Fibroblast of the conjunctiva (primary cell): ENCODE results near the gene GREB1.

ENCODE experiments used
- DNase-seq: peaks from one replicate; pipeline ENCODE4 v3.0.0-alpha.2; 2010; ENCODE audit warnings: low read depth

Gene GREB1

DNA sequence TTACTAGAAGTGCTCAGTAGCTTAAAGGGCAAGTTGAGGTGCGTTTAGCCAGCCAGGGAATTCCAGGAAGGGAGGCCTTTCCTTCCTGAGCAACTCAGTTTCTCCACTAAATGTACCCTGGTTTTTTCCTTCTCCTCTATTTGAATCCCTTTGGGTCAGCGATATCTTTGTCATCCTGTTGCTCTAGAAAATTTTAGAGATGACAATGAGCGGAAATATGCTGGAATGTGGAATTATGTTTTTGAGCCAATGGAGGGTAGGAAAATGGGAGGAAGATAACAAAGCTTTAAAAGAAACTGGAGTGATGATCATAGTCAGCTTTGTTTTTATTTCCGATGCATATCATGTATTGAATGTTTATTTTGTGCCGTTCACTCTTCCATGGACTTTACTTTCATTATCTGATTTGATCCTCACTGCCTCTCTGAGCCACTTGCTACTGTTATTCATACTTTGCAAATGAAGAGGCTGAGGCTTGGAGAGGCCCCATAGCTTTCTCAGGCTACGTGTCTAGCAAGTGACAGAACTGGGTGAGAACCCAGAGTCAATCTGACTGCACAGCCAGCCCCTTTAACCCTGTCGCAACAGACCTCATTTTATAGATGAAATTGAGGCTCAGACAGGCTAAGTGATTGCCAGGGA lies 68.8 kb downstream of the GREB1 start:
- DNase-seq: no peak

DNA sequence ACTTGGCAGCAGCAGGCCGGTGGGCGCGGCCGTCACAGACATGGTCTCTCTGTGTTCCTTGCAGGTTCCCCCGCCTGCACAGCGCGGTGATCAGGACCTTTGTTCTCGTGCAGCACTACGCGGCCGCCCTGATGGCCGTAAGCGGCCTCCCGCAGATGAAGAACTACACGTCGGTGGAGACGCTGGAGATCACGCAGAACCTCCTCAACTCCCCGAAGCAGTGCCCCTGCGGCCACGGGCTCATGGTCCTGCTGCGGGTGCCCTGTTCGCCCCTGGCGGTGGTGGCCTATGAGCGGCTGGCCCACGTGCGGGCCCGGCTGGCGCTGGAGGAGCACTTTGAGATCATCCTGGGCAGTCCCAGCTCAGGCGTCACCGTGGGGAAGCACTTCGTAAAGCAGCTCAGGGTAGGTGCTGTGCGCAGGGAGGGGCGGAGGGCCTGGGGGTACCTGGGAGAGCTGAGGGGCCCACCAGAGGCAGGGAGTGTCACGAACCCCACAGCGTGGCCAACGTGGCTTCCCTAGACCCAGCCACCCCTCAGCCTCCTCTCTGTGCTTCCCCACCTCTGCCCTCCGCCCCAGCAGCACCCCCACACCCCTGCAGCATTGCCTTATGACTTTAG lies 76.9 kb downstream of the GREB1 start:
- no peak for DNase-seq

DNA sequence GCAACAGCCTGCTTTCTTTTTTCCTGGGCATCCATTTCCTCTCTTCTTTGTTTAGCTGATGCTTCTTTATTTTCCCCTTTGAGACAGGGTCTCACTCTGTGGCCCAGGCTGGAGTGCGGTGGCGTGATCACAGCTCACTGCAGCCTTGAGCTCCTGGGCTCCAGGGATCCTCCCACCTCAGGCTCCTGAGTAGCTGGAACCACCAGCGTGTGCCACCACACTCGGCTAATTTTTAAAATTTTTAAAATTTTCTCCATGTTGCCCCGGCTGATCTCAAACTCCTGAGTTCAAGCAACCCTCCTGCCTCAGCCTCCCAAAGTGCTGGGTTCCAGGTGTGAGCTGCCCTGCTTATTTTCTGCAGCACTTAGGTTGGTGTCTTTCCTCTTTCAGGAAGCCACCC lies 77.4 kb downstream of the GREB1 start:
- DNase-seq: no peak

DNA sequence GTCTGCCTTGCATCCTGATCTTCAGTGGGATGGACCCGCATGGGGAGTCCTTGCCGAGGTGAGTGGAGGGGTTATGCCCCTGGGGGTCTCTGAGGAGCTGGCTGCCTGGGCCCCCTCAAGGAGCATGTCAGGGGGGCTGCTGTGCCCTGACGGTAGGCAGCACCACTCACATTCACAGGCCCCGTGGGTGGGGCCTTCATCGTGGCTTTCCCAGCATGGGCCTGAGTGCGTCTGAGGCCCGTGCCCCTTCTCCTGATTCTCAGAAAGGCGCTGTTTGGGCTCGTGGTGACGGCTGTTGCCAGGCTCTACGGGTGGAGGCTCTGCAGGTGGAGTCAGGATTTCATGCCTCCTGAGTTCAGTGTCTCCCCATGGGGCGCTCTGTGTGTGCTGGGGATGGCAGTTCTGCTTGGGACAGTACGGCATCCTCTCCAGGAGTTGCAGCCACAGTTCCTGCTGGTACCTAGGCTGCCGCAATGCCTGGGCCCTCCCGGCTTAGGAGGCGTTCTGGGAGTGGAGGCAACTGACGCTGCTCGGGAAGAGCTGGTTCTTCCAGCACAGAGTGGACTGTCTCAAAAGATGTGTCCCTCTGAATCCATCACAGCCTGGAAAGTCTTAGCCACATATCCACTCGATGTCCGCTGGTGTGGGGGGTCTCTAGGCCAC lies 78.8 kb downstream of the GREB1 start:
- no peak for DNase-seq

DNA sequence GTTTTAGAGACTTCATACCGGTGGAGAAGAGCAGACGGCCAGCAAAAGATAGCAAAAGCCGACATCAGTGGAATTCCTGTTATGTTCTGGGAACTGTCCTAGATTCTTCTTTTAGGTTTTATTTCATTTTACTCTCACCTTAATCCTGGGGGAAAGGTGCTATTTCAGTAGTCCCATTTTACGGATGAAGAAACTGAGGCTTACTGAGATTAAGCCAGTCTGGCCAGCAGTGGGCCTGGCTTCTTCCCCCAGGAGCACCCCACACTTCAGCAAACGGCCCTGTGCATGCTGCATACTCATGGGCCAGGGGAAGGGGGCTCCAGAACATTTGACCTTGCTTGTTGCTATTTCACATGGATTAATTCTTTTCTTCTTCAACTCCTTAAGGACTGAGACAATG lies 79.5 kb downstream of the GREB1 start:
- DNase-seq: no peak

DNA sequence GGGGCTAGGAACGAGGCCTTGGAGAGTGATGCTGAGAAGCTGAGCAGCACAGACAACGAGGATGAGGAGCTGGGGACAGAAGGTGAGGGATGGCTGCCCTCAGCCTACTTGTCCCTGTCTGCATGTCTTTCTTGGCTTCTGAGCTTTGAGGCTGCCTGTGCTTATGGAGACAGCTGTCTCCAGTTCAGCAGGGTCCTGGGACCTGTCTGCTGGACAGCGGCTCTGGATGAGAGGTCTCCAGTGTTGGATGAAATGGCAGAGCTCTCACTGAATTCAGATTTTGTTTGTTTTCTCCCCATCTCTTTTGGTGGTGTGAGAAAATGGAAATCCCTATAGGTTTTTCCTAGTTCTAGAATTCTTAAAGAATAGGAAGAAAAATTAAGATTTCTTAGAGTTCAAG lies 81.4 kb downstream of the GREB1 start:
- DNase-seq: no peak

DNA sequence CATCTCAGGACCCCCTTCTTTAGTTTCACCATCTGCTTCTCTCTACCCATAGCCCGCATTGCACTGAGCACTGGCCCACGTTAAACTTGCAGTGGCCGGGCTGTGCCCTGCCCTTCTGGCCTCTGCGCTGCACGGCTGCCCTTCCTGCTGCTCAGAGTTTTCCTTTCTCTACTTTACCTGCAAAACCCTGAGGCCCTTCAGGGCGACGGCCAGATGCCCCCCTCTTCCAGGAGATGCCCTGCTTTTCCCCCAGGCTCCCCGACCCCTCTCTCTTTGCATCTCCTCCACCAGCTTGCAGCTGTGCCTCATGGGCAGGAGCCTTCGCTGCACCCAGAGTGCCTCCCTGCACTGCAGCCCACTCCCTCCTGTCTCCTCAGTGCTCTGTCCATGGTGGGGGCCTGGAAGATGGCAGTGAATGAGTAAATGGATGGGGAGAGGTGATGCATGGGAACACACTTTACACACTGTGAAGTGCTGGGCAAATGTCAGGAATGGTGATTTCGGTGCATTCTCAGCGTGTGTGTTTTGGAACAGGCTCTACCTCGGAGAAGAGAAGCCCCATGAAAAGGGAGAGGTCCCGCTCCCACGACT lies 82.3 kb downstream of the GREB1 start:
- DNase-seq: no peak

DNA sequence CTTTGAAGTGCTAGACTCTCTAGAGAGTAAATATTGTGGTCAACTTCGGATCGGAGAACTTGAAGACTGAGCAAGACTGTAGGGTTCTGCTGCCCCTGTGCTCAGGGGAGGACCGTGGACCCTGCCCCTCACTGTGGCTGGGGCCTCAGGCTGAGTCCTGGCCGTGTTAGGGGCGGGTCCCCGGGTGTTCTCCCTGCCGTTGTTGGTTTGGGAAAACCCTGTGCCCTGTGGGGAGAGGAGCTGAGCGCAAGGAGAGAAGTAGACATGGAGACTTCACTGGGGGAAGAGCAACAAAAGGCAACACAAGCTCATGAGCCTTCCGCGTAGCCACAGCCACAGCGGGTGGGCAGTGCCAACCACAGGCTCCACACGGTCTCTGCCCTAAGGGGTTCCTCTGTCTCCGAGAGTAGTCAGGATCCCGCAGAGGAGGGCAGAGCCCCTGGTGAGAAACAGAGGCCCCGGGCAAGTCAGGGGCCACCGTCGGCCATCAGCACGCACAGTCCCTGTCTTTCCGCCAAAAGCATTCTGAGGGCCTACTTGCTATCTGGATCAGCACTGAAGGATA lies 83.1 kb downstream of the GREB1 start:
- no peak for DNase-seq

DNA sequence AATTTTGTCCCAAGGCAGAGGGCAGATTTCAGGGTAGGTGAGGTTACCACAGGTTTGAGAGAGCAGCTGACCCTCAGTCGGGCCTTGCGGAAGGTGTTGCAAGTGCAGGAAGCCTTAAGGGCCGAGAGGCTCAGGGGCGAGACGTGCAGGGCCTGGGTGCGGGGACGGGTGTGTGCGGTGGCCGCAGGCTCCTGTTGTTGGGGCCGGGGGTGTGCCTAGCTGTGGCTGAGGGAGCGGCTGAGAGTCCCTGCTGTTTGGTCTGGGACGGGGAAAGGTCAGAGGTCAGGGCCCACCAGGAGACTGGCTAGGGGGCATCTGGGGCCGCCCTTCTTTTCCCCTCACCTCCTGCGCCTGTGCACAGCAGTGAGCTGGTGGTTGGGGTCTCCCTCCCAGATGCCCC lies 83.7 kb downstream of the GREB1 start:
- DNase-seq: no peak

DNA sequence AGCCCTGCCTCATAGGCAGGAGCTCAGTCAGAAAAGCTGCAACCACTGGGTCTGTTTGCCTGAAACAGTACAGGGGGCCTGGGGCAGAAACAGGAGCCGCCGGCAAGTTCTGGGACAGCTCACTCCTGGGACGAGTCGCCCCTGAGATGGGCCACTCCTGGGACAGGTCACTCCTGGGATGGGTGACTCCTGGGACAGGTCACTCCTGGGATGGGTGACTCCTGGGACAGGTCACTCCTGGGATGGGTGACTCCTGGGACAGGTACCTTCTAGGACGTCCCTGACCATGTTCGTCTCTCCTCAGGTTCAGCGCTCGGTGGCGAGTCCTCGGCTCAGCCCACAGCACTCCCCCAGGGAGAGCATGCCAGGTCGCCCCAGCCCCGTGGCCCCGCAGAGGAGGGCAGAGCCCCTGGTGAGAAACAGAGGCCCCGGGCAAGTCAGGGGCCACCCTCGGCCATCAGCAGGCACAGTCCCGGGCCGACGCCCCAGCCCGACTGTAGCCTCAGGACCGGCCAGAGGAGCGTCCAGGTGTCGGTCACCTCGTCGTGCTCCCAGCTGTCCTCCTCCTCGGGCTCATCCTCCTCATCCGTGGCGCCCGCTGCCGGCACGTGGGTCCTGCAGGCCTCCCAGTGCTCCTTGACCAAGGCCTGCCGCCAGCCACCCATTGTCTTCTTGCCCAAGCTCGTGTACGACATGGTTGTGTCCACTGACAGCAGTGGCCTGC lies 84.3 kb downstream of the GREB1 start:
- DNase-seq: no peak

DNA sequence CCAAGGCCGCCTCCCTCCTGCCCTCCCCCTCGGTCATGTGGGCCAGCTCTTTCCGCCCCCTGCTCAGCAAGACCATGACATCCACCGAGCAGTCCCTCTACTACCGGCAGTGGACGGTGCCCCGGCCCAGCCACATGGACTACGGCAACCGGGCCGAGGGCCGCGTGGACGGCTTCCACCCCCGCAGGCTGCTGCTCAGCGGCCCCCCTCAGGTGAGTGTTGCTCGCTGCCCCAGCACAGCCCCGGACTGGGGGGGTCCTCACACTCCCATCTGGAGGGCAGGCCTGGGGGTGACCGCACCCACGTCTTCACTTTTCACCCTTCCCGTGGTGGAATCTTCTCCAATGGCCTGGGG lies 84.8 kb downstream of the GREB1 start:
- DNase-seq: no peak

DNA sequence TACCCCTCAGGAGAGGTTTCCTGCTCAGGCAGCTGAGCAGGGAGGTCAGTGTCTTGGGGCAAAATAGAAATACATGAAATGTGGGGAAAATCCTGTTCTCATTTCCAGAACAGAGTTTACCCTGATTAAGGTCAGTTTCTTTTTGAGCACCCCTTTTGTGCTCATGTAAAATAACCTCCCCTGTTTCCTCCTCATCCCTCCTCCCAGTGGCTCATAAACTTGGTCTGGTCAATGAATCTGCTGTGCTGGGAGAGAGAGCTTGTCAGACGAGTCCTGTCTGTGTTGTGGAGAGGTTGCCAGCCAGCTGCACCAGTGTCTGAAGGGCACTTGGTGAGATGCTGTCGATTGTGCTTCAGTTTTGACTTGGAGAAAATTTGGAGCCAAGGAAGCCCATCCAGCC lies 87.6 kb downstream of the GREB1 start:
- no peak for DNase-seq

DNA sequence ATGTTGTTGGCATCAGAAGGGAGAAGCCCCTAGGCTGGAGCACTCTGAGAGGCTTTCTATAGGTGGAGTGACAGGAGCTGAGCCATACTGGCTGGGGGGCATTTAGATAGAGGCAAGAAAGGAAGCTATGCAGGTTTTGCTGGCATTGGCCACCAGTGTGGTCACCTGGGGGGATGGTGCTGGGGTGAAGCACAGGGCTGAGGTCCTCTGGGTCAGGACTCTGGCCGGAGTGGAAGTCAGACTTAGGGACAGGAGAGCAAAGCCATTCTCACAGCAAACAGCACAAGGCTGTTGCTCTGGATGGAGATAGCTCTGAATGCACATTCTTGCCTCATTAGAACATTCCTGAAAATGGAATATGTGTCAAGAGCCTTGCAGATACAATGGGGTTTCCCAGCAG lies 88.8 kb downstream of the GREB1 start:
- DNase-seq: no peak

DNA sequence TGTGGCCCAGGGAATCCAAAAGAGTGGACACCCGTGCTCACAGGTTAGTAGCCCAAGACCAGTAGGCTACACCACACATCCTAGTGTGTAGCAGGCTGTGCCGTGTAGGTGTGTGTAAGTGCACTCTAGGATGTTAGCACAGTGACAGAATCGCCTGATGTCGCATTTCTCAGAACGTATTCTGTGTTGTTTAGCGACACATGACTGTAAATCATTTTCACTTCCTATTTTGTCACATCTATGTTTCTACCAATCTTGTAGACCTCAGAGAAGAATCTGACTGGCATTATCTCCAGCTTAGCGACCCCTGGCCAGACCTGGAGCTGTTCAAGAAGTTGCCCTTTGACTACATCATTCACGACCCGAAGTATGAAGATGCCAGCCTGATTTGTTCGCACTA lies 91.0 kb downstream of the GREB1 start:
- no peak for DNase-seq

DNA sequence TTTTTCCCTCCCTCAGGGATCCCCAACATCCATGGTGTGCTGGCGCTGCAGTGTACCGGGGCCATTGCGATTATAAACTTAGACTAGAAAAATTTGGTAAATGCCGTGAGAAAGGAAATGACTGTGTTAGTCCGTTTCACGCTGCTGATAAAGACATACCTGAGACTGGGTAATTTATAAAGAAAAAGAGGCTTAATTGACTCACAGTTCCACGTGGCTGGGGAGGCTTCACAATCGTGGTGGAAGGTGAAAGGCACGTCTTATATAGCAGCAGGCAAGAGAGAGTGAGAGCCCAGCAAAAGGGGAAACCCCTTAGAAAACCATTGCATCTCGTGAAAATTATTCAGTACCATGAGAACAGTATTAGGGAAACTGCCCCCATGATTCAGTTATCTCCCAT lies 91.8 kb downstream of the GREB1 start:
- DNase-seq: no peak

DNA sequence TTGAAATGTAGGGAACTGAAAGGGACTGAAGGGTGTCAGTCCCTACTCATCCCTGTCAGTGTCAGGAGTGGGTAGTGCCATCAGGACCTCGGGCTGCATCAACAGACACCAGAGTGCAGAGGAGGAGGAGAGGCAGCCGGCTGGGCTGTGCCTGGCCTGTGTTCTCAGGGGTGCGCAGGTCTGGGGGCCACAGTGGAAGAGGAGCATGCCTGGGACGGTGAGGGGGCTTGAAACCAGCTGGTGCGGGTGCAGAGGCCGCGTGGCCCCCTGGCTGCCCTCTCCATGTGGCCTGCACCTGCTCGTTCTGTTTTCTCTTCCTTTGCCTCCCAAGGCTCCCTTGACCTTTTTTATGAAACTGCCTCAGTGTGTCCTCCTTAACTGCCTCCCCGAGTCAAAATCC lies 94.8 kb downstream of the GREB1 start:
- no peak for DNase-seq

DNA sequence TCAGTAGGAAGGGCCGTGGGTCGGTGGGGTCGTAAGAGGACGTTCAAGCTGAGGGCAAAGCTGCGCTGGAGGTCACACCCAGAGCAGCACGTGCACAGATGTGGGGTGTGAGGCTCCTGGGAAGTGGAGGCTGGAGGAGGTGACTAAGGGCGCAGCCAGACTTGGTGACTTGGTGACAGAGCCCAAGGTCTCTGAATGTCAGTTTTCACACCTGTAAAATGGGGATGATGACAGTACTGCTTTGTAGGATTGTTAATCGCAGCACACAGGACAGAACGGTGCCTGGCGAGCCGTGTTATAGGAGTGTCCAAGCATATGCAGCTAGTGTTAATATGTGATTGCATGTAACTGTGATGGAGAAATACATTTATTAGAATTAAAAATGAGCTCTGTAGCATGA lies 95.4 kb downstream of the GREB1 start:
- DNase-seq: no peak

DNA sequence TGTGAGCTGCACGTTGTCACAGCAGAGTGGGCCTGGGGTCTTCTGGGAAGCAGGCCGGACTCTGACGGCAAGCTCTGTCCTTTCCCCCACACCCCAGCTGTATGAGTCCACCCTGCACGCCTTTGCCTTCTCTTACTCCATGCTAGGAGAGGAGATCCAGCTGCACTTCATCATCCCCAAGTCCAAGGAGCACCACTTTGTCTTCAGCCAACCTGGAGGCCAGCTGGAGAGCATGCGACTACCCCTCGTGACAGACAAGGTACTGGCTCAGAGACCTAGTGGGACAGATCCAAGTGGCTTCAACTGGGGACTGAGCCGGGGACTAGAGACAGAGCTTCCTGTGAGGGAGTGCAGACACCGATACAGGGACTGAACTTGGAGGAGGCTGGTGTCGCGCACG lies 96.0 kb downstream of the GREB1 start:
- no peak for DNase-seq

DNA sequence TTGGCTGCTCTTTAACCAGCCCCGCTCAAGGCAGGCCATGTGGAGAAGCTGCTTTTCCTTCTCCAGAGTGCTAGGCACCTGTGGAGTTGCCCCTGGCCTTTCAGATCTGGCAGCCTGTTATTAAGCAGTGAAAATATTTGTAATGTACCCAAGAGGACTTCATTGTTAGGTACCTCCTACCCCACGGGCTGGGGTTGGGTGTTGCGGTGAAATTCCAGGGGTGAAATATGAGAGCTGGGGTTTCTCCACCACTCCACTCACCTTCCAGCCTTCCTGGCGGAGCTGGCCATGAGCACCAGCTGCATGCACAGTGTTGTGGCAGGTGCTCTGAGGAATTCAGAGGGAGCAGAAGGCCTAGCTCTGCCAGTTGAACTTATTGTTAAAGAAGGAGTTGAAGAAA lies 97.0 kb downstream of the GREB1 start:
- no peak for DNase-seq

DNA sequence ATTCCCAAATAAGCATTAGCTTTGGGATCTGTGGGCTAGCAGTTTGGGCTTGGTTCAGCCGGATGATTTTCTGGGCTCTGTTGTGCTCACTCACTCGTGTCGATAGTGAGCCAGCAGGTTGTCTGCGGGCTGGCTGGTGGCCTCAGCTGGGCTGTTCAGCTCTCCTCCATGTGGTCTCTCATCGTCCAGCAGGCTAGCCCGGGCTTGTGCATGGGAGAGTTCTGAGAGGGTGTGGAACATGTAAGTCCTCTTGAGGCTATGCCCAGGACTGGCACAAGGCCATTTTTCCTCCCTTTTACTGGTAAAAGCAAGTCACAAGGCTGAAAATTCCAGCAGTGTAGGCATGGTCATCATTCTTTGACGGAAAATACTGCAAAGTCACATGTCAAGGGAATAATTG lies 97.6 kb downstream of the GREB1 start:
- peak; percentile 4 for DNase-seq

DNA sequence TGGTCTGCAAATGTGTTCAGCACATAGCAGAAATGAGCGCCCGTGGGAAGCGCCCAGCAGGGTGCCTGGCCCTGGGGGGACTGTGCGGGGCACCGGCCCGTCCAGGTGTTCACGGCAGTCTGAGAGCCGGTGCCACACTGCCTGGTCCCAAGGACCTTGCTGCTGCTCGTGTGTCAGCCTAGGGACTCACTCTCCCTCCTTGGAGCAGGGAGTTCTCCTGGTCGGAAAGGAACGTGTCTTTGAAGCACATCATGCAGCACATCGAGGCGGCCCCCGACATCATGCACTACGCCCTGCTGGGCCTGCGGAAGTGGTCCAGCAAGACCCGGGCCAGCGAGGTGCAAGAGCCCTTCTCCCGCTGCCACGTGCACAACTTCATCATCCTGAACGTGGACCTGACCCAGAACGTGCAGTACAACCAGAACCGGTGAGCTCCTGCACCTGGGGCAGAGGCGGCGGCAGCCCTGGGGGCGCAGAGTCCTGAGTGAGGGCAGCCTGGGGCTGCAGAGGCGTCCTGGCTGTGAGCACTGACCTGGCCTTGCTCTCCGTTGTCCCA lies 100.2 kb downstream of the GREB1 start:
- DNase-seq: no peak

DNA sequence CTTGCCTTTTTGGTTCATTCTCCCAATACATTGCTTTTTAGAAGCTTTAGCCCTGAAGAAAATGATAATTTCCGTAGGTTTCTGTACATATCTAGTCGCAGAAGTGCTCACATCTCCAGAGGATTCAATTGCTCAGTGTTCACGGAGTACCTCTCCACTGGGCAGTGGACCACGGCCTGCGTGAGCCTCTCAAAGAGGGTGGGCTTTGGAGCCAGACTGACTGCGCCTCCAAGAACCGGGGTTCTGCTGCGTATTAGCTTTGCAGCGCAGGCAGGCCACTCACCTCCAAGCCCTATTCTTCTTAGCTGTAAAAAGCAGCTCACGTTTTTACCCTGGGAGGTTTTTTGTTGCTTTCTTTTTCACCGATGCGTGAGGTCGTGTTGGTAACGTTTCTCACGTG lies 100.7 kb downstream of the GREB1 start:
- DNase-seq: no peak
